ENCODE data around the gene CEACAM5.

CEACAM5 gene

GRCh38 chr19:41688098-41688497, 20.3 kb upstream of the CEACAM5 start, which contains the start of gene CEACAM7:
CEACAM7 (minus strand) TSS chr19:41688270; CDS start chr19:41688165, 105 bp downstream.
- H3K4me3 ChIP-seq (ENCODE audit: control insufficient read depth, low read depth, low read length) = no peak within 1 kb of the TSS
- no peak for DNase-seq (ENCODE audit: low read depth)
- TF ChIP-seq, protein P1, sequence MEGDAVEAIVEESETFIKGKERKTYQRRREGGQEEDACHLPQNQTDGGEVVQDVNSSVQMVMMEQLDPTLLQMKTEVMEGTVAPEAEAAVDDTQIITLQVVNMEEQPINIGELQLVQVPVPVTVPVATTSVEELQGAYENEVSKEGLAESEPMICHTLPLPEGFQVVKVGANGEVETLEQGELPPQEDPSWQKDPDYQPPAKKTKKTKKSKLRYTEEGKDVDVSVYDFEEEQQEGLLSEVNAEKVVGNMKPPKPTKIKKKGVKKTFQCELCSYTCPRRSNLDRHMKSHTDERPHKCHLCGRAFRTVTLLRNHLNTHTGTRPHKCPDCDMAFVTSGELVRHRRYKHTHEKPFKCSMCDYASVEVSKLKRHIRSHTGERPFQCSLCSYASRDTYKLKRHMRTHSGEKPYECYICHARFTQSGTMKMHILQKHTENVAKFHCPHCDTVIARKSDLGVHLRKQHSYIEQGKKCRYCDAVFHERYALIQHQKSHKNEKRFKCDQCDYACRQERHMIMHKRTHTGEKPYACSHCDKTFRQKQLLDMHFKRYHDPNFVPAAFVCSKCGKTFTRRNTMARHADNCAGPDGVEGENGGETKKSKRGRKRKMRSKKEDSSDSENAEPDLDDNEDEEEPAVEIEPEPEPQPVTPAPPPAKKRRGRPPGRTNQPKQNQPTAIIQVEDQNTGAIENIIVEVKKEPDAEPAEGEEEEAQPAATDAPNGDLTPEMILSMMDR (conservative IDR thresholded peaks at IDR 0.05; ENCODE audit: control insufficient read depth, insufficient read depth, low read depth, low read length) = no peak

- DNase-seq (ENCODE audit: low read depth) = no peak
- no peak overlapping the region for H3K4me3 ChIP-seq (ENCODE audit: control insufficient read depth, low read depth, low read length)
- TF ChIP-seq, protein P1 (conservative IDR thresholded peaks at IDR 0.05; ENCODE audit: control insufficient read depth, insufficient read depth, low read depth, low read length) = no peak
Observed at GRCh38 chr19:41688687-41689086, 19.7 kb upstream of the CEACAM5 start.

DNA sequence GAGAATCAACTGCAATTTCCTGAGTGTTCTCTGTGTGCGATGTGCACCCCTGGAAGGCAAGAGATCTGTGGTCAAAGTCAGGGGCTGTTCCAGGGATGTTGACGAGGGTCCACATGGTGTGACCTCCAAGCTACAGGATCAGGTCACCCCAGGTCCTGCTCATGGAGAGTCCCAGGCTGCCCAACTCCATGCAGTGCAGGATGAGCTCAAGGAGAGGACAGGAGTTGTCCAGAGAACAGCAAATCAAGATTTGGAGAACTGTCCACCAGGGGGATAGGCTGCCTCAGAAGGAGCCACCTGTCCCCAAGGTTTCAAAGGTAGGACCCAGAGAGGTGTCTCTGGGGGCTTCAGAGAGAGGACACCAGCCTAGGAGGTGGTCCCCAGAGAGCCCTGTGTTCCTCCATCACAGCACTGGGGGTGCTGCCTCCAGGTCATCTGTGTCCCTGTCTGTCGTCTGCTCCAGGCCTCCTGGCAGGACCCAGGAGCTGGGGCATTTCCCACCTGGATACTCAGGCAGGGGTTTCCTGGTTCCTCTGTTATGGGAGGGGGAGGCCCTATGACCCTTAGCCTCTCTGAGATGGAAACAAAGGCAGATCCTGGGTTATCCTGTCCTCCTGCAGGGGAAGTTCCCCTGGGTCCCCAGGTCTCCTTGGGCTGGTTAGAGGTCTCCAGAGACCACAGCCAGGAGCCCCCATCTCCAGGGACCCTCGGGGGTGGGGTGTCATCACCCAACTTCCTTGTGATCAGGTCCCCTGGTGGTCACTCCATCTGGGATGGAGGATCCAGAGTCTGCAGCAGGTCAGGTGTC, 18.2 kb upstream of the CEACAM5 start:
- TF ChIP-seq, protein P1 (conservative IDR thresholded peaks at IDR 0.05; ENCODE audit: control insufficient read depth, insufficient read depth, low read depth, low read length) = no peak
- H3K4me3 ChIP-seq (ENCODE audit: control insufficient read depth, low read depth, low read length) = no peak overlapping the region
- DNase-seq (ENCODE audit: low read depth) = no peak

DNA sequence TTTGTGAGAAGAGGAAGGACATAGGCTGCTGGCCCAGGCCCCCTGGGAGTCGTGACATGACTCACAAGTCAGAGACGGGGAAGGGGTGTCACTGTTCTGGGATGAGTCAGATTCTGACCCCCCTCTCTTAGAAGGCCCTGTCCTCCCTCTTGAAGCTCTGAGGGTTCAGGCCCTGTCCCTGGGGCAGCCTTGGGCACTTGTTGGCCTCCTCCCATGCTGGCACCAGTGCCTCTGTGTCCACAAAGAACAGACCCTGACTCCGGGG, 17.7 kb upstream of the CEACAM5 start:
- TF ChIP-seq, protein P1 (conservative IDR thresholded peaks at IDR 0.05; ENCODE audit: control insufficient read depth, insufficient read depth, low read depth, low read length) = no peak
- no peak overlapping the region for H3K4me3 ChIP-seq (ENCODE audit: control insufficient read depth, low read depth, low read length)
- DNase-seq (ENCODE audit: low read depth) = no peak

DNA sequence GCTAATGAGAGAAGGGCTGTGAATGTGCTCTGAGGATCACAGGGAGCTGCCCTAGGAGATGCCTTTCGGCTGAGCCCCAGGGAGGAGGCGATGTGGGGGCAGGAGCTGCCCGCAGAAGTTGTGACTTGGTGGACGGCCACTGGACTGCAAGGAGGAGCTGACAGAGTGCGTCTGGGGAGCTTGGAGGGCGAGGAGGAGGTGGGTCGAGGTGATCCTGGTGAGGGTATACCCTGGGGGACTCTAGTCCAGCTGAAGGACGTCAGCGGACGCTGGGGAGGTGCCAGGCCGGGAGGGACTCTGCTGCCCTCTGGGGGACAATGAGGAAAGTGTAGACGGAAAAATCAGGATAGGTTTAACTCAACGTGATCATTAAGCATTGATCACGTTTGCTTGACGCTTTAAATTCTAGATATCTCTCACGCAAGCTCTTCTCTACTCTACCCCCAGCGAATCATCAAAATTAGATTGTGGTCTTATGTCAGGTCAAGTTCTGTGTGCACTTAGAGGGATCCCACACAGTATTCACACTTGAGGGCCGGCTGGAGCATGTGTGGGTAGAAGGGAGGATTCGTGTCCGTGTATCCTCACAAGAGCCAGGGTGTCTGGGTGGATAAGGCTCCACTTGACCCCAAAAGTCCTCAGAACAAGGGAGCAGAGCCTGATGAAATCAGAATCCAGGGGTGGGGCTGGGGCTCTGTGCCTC, 17.0 kb upstream of the CEACAM5 start:
- TF ChIP-seq, protein P1 (conservative IDR thresholded peaks at IDR 0.05; ENCODE audit: control insufficient read depth, insufficient read depth, low read depth, low read length) = peak; percentile 56
- DNase-seq (ENCODE audit: low read depth) = peak; percentile 7
- no peak overlapping the region for H3K4me3 ChIP-seq (ENCODE audit: control insufficient read depth, low read depth, low read length)

DNA sequence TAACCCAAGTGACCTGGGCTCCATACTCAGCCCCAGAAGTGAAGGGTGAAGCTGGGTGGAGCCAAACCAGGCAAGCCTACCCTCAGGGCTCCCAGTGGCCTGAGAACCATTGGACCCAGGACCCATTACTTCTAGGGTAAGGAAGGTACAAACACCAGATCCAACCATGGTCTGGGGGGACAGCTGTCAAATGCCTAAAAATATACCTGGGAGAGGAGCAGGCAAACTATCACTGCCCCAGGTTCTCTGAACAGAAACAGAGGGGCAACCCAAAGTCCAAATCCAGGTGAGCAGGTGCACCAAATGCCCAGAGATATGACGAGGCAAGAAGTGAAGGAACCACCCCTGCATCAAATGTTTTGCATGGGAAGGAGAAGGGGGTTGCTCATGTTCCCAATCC, 14.2 kb upstream of the CEACAM5 start:
- no peak for DNase-seq (ENCODE audit: low read depth)
- no peak overlapping the region for H3K4me3 ChIP-seq (ENCODE audit: control insufficient read depth, low read depth, low read length)
- TF ChIP-seq, protein P1 (conservative IDR thresholded peaks at IDR 0.05; ENCODE audit: control insufficient read depth, insufficient read depth, low read depth, low read length) = no peak

Measured in fibroblast of mammary gland (primary cell).